ENCODE data around the gene ARHGEF18. TPM values are rescaled to one million over a fixed set of nuclear protein-coding genes. Genes with fewer than 3 reads are reported as not detected.

ARHGEF18 gene
- total RNA-seq, 1 experiment from 2014 or later, result 34.1 TPM

- no peaks in the 10 kb centered on the region for H3K36me3 ChIP-seq
- H3K4me3 ChIP-seq, result no peak overlapping the region
Observed at GRCh38 chr19:7381073-7381390, 32.3 kb downstream of the ARHGEF18 start.

DNA sequence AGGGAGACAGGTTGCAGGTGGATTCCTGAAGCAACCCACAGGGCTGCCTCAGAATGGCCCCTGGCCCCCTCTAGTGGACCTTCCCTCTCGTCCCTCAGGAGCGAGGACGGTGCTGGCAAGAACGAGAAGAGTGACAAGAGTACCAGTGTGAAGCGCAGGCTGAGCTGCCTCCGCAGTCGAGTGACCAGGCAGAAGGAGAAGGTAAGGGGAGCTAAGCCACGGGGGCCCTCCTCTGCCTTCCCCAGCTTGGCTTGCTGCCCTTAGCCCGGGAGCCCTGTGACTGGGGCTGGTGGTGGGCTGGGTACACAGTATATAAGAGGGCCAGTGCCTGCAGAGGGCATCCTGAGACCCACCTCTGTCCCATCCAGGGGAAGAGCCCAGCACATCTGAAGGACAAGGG lies 34.0 kb downstream of the ARHGEF18 start:
- H3K4me1 ChIP-seq (replicated peaks), result no peaks in the 10 kb centered on the region
- DNase-seq (ENCODE audit: low read depth in 1 of 2, low spot score in 2 of 2), result no peak

More at GRCh38 chr19:7381073-7381390, 32.3 kb downstream of the ARHGEF18 start:
- DNase-seq (ENCODE audit: low read depth in 1 of 2, low spot score in 2 of 2), result no peak
- Histone ChIP-seq H3K4me1 (replicated peaks) (no peaks in the 10 kb centered on the region), H3K27ac (no peak overlapping the region), H3K9me3 (replicated peaks) (no peaks in the 10 kb centered on the region), H3K27me3 (replicated peaks) (no peaks in the 10 kb centered on the region)

DNA sequence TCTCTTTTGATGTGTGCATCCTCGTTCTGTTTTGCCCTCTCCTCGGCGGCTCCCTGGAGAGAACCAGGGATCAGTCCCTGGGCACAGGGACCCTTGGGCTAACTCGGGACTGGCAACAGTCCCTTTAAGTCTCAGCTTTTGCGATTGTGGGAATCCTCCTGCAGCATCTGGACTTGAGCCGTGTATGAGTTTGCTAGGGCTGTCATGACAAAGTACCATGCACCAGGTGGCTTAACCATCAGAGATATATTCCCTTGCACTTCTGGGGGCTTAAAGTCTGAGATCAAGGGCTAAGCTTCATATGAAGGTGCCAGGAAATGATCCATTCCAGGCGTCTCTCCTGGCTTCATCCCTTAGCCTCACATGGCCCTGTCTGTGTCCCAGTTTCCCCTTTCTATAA lies 34.5 kb downstream of the ARHGEF18 start:
- Histone ChIP-seq H3K9me3 (replicated peaks) (no peaks in the 10 kb centered on the region), H3K27me3 (replicated peaks) (no peaks in the 10 kb centered on the region), H3K36me3 (no peaks in the 10 kb centered on the region), H3K27ac (no peak overlapping the region), H3K4me1 (replicated peaks) (no peaks in the 10 kb centered on the region), H3K4me3 (no peak overlapping the region)
- no peak for DNase-seq (ENCODE audit: low read depth in 1 of 2, low spot score in 2 of 2)

More for the DNA sequence above, 34.0 kb downstream of the ARHGEF18 start:
- no peaks in the 10 kb centered on the region for H3K9me3 ChIP-seq (replicated peaks)
- no peak overlapping the region for H3K4me3 ChIP-seq
- no peaks in the 10 kb centered on the region for H3K27me3 ChIP-seq (replicated peaks)
- no peaks in the 10 kb centered on the region for H3K36me3 ChIP-seq
- H3K27ac ChIP-seq, result no peak overlapping the region

DNA sequence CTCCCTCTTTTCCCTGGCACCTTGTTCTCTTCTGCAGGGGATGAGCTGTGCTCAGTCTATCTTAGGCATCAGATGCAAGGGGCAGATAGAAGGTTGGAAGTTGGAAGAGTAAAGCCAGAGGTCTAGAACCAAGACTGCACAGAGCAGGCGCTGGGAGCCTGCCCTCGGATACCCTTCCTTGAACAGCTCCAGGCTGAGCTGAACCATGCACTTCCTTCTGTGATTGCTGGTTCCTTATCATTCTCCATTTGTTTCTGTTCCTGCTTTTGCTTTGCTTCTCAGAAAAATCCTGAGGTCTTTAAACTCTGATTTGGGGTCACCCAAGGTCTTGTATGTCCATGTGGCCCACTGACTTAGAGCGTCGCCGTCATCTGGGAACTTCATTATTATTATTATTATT lies 36.3 kb downstream of the ARHGEF18 start:
- Histone ChIP-seq H3K4me3 (no peak overlapping the region), H3K27me3 (replicated peaks) (no peaks in the 10 kb centered on the region), H3K4me1 (replicated peaks) (no peaks in the 10 kb centered on the region), H3K36me3 (no peaks in the 10 kb centered on the region), H3K9me3 (replicated peaks) (no peaks in the 10 kb centered on the region), H3K27ac (no peak overlapping the region)
- DNase-seq (ENCODE audit: low read depth in 1 of 2, low spot score in 2 of 2), result no peak

- H3K4me3 ChIP-seq, result no peak overlapping the region
- H3K27ac ChIP-seq, result no peak overlapping the region
- no peaks in the 10 kb centered on the region for H3K9me3 ChIP-seq (replicated peaks)
- no peak for DNase-seq (ENCODE audit: low read depth in 1 of 2, low spot score in 2 of 2)
- no peaks in the 10 kb centered on the region for H3K36me3 ChIP-seq
- H3K4me1 ChIP-seq (replicated peaks), result peaks cover 4% of the 10 kb centered on the region
- H3K27me3 ChIP-seq (replicated peaks), result no peaks in the 10 kb centered on the region
Observed at GRCh38 chr19:7386308-7386707, 37.6 kb downstream of the ARHGEF18 start.

DNA sequence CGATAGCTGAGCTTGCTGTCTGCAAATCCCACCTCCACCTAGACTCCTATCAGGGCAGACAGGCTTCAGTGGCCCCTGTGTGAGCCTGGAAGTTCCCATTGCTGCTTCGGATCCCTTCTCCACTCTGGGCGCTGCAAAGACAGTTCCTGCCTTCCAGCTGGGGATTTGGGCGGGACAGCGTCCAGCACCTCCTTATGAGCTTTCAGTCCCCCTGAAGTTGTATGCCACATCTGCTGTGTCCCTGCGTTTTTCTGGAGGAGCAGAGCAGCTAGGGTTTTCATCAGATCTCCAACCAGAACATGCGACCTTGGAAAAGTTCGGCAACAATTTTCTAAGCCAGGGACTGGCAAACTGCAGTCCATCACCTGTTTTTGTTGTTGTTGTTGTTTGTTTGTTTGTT lies 38.0 kb downstream of the ARHGEF18 start:
- DNase-seq (ENCODE audit: low read depth in 1 of 2, low spot score in 2 of 2), result no peak
- Histone ChIP-seq H3K4me1 (replicated peaks) (peaks cover 8% of the 10 kb centered on the region), H3K27me3 (replicated peaks) (no peaks in the 10 kb centered on the region), H3K36me3 (no peaks in the 10 kb centered on the region), H3K27ac (no peak overlapping the region), H3K9me3 (replicated peaks) (no peaks in the 10 kb centered on the region), H3K4me3 (no peak overlapping the region)

DNA sequence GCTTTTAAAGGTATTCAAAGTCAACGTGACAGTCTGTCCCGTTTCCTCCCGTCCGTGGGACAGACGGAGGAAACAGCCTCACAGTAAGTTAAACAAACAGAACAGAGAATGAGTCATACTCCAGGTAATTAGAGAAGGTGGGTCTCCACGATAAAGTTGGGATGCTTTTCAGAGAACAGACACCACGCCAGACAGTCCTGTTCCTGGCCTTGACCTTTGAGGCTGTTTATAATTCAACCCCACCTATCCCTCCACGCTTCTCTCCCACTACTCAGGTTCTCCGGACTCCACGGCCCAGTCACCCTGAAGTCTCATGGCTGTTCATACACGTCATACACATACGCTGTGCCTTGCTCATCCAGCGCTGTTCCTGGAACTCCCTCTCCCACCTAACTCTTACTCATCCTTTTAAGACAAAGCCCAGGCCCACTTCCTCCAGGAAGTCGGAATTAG lies 42.5 kb downstream of the ARHGEF18 start:
- H3K36me3 ChIP-seq, result peaks cover 7% of the 10 kb centered on the region; the same call in 1 of the 2 replicates
- H3K27ac ChIP-seq, result peak overlapping the region; percentile 29; the same call in 1 of the 2 replicates
- peak; percentile 31 to 56 for DNase-seq (ENCODE audit: low read depth in 1 of 2, low spot score in 2 of 2)
- peaks cover 25% of the 10 kb centered on the region for H3K4me1 ChIP-seq (replicated peaks)
- no peaks in the 10 kb centered on the region for H3K9me3 ChIP-seq (replicated peaks)
- H3K4me3 ChIP-seq, result no peak overlapping the region
- H3K27me3 ChIP-seq (replicated peaks), result no peaks in the 10 kb centered on the region

DNA sequence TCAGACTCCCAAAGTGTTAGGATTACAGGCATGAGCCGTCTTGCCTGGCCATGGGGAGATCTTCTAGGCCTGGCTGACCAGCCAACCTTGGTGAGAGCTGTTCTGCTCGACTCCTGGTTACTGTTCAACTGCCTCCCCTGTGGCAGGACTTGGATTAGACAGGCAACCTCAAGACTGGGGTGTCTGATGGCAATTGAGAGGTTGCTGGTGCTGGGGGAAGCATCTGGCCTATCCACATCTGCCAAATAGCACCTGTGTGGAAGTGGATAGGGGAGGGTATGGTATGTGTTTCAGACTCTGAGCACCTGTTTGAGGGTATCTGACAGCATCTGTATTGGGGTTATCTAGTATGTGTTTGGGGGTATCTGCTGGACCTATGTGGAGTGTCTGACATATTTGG lies 44.7 kb downstream of the ARHGEF18 start:
- Histone ChIP-seq H3K9me3 (replicated peaks) (peaks cover 3% of the 10 kb centered on the region; the same call in 1 of the 2 replicates), H3K4me1 (replicated peaks) (peaks cover 31% of the 10 kb centered on the region), H3K27me3 (replicated peaks) (no peaks in the 10 kb centered on the region), H3K4me3 (no peak overlapping the region), H3K36me3 (peaks cover 7% of the 10 kb centered on the region; the same call in 1 of the 2 replicates), H3K27ac (no peak overlapping the region)
- DNase-seq (ENCODE audit: low read depth in 1 of 2, low spot score in 2 of 2), result no peak

DNA sequence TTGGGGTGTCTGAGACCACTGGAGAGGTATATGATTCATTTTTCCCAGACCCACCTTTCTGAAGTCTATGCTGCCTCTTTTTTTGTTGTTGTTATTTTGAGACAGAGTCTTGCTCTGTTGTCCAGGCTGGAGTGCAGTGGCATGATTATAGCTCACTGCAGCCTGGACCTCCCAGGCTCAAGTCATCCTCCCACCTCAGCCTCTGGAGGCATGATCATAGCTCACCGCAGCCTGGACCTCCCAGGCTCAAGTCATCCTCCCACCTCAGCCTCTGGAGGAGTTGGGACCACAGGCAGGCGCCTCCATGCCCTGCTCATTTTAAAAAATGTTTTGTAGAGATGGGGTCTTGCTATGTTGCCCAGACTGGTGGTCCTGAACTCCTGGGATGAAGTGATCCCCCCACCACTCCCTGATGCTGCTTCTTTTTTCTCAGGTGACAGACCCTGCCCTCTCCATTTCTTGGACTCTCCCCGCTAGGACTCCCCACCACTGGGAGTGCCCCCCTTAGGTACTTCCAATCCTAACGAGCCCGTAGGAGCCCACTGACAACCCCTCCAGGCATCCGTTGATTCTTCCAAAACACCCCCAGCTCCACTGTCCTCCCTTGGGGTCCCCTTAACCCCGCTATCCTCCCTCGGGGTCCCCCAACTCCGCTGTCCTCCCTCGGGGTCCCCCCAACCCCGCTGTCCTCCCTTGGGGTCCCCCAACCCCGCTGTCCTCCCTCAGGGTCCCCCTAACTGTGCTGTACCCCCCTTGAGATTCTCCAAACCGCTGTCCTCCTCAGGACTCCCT lies 45.4 kb downstream of the ARHGEF18 start:
- DNase-seq (ENCODE audit: low read depth in 1 of 2, low spot score in 2 of 2), result peak; percentile 44 to 73
- Histone ChIP-seq H3K9me3 (replicated peaks) (peaks cover 3% of the 10 kb centered on the region; the same call in 1 of the 2 replicates), H3K27me3 (replicated peaks) (no peaks in the 10 kb centered on the region), H3K4me1 (replicated peaks) (peaks cover 37% of the 10 kb centered on the region), H3K36me3 (peaks cover 7% of the 10 kb centered on the region; the same call in 1 of the 2 replicates), H3K4me3 (peak overlapping the region; percentile 94), H3K27ac (peak overlapping the region; percentile 62)

GRCh38 chr19:7394731-7395359 lies 46.1 kb downstream of the ARHGEF18 start:
- Histone ChIP-seq H3K36me3 (peaks cover 7% of the 10 kb centered on the region; the same call in 1 of the 2 replicates), H3K27ac (peak overlapping the region; percentile 62), H3K9me3 (replicated peaks) (peaks cover 3% of the 10 kb centered on the region; the same call in 1 of the 2 replicates), H3K4me3 (peak overlapping the region; percentile 94), H3K27me3 (replicated peaks) (no peaks in the 10 kb centered on the region), H3K4me1 (replicated peaks) (peaks cover 39% of the 10 kb centered on the region)
- DNase-seq (ENCODE audit: low read depth in 1 of 2, low spot score in 2 of 2), result peak; percentile 88 to 89

DNA sequence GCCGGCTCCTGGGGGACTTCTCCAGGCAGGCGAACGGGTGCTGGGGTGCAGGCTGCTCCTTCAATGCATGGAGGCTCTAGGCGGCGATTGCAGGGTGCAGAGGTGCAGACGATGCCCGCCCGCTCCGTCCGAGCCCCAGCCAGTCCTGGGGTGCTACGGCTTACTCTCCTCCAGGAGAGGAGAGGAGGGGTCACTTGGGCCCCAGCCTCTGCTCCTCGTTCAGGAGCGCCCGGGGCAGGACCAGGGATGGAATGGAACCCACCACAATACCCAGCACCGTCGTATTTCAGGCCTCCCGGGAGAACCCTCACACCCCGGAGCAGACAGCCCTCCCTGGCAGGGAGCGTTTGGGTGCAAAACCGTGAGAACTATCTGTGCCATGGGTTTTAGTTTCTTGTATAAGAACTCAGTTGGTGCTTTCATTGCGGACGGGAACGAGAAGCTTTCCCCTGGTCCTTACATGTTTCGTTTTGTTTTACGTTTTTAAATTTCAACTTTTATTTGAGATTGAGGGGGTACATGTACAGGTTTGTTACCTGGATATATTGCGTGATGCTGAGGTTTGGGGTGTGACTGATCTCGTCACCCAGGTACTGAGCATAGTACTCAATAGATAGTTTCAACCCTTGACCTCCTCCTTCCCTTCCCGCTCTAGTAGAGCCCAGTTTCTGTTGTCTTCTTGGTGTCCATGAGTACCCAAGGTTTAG lies 46.8 kb downstream of the ARHGEF18 start:
- H3K27ac ChIP-seq, result peak overlapping the region; percentile 62
- peak in 1 of 2 experiments; percentile 26 for DNase-seq (ENCODE audit: low read depth in 1 of 2, low spot score in 2 of 2)
- H3K9me3 ChIP-seq (replicated peaks), result peaks cover 3% of the 10 kb centered on the region; the same call in 1 of the 2 replicates
- peaks cover 7% of the 10 kb centered on the region; the same call in 1 of the 2 replicates for H3K36me3 ChIP-seq
- no peaks in the 10 kb centered on the region for H3K27me3 ChIP-seq (replicated peaks)
- H3K4me3 ChIP-seq, result peak overlapping the region; percentile 94
- H3K4me1 ChIP-seq (replicated peaks), result peaks cover 39% of the 10 kb centered on the region

- peaks cover 10% of the 10 kb centered on the region for H3K36me3 ChIP-seq
- H3K4me1 ChIP-seq (replicated peaks), result peaks cover 30% of the 10 kb centered on the region
- no peak overlapping the region for H3K4me3 ChIP-seq
- peak overlapping the region; percentile 81 for H3K27ac ChIP-seq
- H3K9me3 ChIP-seq (replicated peaks), result peaks cover 3% of the 10 kb centered on the region; the same call in 1 of the 2 replicates
- peak; percentile 81 to 93 for DNase-seq (ENCODE audit: low read depth in 1 of 2, low spot score in 2 of 2)
- no peaks in the 10 kb centered on the region for H3K27me3 ChIP-seq (replicated peaks)
Observed at GRCh38 chr19:7397687-7398086, 49.0 kb downstream of the ARHGEF18 start.
